Measurements from ENCODE around the gene KRTAP19-1. TPM values are rescaled to one million over a fixed set of nuclear protein-coding genes. Genes with fewer than 3 reads are reported as not detected.

KRTAP19-1 gene
- total RNA-seq: not detected in 2 replicates

GRCh38 chr21:30480145-30480544 is at the start of gene KRTAP19-1:
TSS of gene KRTAP19-1 (minus strand) at chr21:30480367. CDS start at chr21:30480317, 50 bp downstream.

GRCh38 chr21:30502041-30502440 is 21.9 kb upstream of the KRTAP19-1 start, which contains the start of gene KRTAP19-5:
TSS of gene KRTAP19-5 (minus strand) at chr21:30502141. CDS start at chr21:30502090, 51 bp downstream.

DNA sequence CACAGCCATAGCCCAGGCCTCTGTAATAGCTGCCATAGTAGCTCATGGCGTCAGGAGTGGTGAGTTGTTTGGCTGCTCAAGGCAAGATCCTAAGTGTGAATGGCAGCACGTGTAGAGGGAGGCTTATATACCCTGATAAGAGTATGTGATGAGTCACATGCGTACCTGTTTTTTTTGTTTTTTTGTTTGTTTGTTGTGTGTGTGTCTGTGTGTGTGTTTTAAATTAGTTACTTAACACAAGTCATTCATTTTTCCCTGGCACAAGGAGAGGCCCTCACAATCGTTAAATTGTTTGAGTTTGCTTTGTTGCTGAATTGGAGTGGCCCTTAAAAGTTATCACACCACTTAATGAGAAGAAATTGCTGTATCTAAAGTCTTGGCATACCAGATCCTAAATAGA is 16.9 kb upstream of the KRTAP19-1 start, which contains the start of gene KRTAP19-4:
Gene KRTAP19-4 (minus strand): TSS at position 101 of the 400 bp plus-strand sequence. CDS start 55 bp downstream, at position 46.

DNA sequence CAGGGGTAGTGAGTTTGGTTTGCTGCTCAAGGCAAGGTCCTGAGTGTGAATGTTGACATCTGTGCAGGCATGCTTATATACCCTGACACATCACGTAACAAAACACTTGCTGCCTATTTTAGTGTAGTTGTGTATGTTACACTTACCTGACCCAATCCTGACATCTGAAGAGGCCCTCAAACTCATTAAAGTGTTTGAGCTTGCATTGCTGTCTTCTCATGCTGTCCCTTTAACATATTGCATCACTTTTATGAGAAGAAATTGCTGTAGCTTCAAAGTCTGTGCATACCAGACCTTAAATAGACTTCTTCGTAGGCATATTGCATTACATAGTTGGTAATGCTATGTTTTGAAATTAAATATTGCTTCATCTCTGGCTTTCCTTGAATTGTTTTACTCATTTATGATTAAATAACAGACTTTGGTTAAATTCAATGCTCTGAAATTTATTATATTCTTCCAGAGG is 11.8 kb upstream of the KRTAP19-1 start, which contains the start of gene KRTAP19-3:
Gene KRTAP19-3 (minus strand): TSS at position 51 of the 466 bp plus-strand sequence. CDS start 56 bp downstream, outside the sequence.

DNA sequence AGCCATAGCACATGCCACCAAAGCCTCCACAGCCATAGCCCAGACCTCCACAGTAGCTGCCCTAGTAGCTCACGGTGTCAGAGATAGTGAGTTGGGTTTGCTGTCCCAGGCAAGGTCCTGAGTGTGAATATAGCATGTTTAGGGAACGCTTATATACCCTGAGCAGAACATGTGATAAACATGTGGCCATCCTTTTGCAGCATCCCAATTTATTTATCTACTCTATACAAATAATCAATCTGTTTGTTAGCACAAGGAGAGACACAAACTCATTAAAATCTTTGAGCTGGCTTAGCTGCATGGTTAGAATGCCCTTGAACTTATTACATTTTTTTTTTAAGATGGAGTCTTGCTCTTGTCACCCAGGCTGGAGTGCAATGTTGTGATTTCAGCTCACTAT is 7.2 kb upstream of the KRTAP19-1 start, which contains the start of gene KRTAP19-2:
Gene KRTAP19-2 (minus strand): TSS at position 101 of the 400 bp plus-strand sequence. CDS start 88 bp downstream, at position 13.

DNA sequence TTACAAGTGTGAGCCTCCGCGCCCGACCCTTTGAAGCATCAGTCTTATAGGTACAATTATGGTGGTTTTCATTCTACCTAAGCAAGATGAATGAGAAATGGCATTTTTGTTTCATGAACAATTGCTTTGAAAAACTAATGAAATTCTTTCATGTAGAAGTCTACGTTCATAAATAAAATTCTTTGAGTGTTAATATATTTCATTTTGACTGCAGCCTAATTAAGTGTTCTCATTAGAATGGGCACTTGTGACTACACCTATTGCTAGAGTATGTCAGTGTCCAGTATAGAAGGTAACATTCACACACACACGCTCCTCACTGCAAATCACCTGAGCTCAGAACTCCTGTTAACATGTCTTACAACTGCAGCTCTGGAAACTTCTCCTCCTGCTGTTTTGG is 40.2 kb downstream of the KRTAP19-1 start, which contains the start of gene KRTAP15-1:
Gene KRTAP15-1 (plus strand): TSS at position 301 of the 400 bp plus-strand sequence. CDS start 53 bp downstream, at position 354.

GRCh38 chr21:30430170-30430655 is 50.0 kb downstream of the KRTAP19-1 start, which contains the start of gene KRTAP13-4:
TSS of gene KRTAP13-4 (plus strand) at chr21:30430220. CDS start at chr21:30430276, 56 bp downstream.

Other genes with a start within 250 kb of the KRTAP19-1 start
- gene KRTAP24-1, start 197.4 kb downstream of the KRTAP19-1 start, total RNA-seq: not detected in 2 replicates
- not detected in 2 replicates for gene KRTAP25-1, start 190.9 kb downstream of the KRTAP19-1 start, total RNA-seq
- gene KRTAP26-1, start 160.1 kb downstream of the KRTAP19-1 start, total RNA-seq: not detected in 2 replicates
- not detected in 2 replicates for gene KRTAP27-1, start 142.7 kb downstream of the KRTAP19-1 start, total RNA-seq
- gene KRTAP23-1, start 131.8 kb downstream of the KRTAP19-1 start, total RNA-seq: not detected in 2 replicates
- not detected in 2 replicates for gene KRTAP13-2, start 108.1 kb downstream of the KRTAP19-1 start, total RNA-seq
- not detected in 2 replicates for gene KRTAP13-1, start 84.3 kb downstream of the KRTAP19-1 start, total RNA-seq
- not detected in 2 replicates for gene KRTAP13-3, start 54.4 kb downstream of the KRTAP19-1 start, total RNA-seq
- not detected in 2 replicates for gene KRTAP13-4, start 50.1 kb downstream of the KRTAP19-1 start, total RNA-seq
- not detected in 2 replicates for gene KRTAP15-1, start 40.1 kb downstream of the KRTAP19-1 start, total RNA-seq
- not detected in 2 replicates for gene KRTAP19-2, start 7.1 kb upstream of the KRTAP19-1 start, total RNA-seq
- not detected in 2 replicates for gene KRTAP19-3, start 11.6 kb upstream of the KRTAP19-1 start, total RNA-seq
- gene KRTAP19-4, start 16.8 kb upstream of the KRTAP19-1 start, total RNA-seq: not detected in 2 replicates
- gene KRTAP19-5, start 21.8 kb upstream of the KRTAP19-1 start, total RNA-seq: not detected in 2 replicates
- gene KRTAP19-6, start 61.5 kb upstream of the KRTAP19-1 start, total RNA-seq: not detected in 2 replicates
- gene KRTAP19-7, start 80.9 kb upstream of the KRTAP19-1 start, total RNA-seq: not detected in 2 replicates
- not detected in 2 replicates for gene KRTAP22-2, start 110.0 kb upstream of the KRTAP19-1 start, total RNA-seq
- not detected in 2 replicates for gene KRTAP6-3, start 112.1 kb upstream of the KRTAP19-1 start, total RNA-seq
- not detected in 2 replicates for gene KRTAP6-2, start 118.5 kb upstream of the KRTAP19-1 start, total RNA-seq
- not detected in 2 replicates for gene KRTAP22-1, start 120.7 kb upstream of the KRTAP19-1 start, total RNA-seq
- not detected in 2 replicates for gene KRTAP6-1, start 133.6 kb upstream of the KRTAP19-1 start, total RNA-seq
- not detected in 2 replicates for gene KRTAP20-1, start 136.1 kb upstream of the KRTAP19-1 start, total RNA-seq
- not detected in 2 replicates for gene KRTAP20-4, start 140.3 kb upstream of the KRTAP19-1 start, total RNA-seq
- gene KRTAP20-2, start 154.8 kb upstream of the KRTAP19-1 start, total RNA-seq: not detected in 2 replicates
- gene KRTAP20-3, start 162.5 kb upstream of the KRTAP19-1 start, total RNA-seq: not detected in 2 replicates
- gene KRTAP21-3, start 238.4 kb upstream of the KRTAP19-1 start, total RNA-seq: not detected in 2 replicates